HCT116 (cell line): ENCODE data around the gene TAF9B. TPM values are rescaled to one million over a fixed set of nuclear protein-coding genes. Genes with fewer than 3 reads are reported as not detected.

Experiments used
- total RNA-seq: library from RNA; stranded (reverse); gene quantifications from one replicate; pipeline ENCODE4 v1.2.1, GENCODE V29; 2021; ENCODE audit not compliant: unreplicated experiment

Gene TAF9B
- total RNA-seq, 1 experiment from 2014 or later: 16.2 TPM

Other genes starting within 250 kb of the TAF9B start
- 39.5 TPM for gene MAGT1, start 244.2 kb downstream of the TAF9B start, total RNA-seq
- gene COX7B, start 240.2 kb downstream of the TAF9B start, total RNA-seq: 268 TPM
- gene ATP7A, start 229.0 kb downstream of the TAF9B start, total RNA-seq: 6.3 TPM
- not detected for gene PGAM4, start 170.0 kb downstream of the TAF9B start, total RNA-seq
- gene PGK1, start 35.4 kb downstream of the TAF9B start, total RNA-seq: 492 TPM
- gene CYSLTR1, start 188.0 kb upstream of the TAF9B start, total RNA-seq: not detected